GM18508 (cell line): ENCODE results near the gene GHR.

Experiments used
- ATAC-seq: cut with Tn5 transposase; IDR thresholded peaks from one replicate; pipeline ENCODE4 v1.9.1; 2021; ENCODE audit warnings: moderate number of reproducible peaks; ENCODE audit not compliant: insufficient read depth, unreplicated experiment

The GHR gene

DNA sequence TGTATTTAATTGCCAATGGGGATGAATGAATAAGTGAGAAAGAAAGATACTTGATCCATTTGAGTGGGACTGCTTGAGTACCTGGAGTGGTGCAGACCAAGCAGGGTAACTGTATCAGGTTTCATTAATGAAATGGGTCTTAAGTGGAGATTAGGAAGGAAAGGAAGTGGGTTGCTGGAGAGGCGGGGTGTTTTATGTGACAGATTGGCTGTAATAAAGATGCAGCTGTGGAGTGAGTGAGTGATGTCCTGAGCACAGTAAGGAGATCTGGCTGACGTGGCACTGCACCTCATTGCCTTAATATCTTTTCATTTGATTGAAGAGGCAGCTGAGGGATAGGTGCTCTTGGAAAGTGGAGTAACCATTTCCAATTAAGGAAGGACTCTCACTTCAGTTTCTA is 172.4 kb downstream of the GHR start:
- ATAC-seq, result no peak

GRCh38 chr5:42596817-42597216 is 173.6 kb downstream of the GHR start:
- ATAC-seq, result no peak

DNA sequence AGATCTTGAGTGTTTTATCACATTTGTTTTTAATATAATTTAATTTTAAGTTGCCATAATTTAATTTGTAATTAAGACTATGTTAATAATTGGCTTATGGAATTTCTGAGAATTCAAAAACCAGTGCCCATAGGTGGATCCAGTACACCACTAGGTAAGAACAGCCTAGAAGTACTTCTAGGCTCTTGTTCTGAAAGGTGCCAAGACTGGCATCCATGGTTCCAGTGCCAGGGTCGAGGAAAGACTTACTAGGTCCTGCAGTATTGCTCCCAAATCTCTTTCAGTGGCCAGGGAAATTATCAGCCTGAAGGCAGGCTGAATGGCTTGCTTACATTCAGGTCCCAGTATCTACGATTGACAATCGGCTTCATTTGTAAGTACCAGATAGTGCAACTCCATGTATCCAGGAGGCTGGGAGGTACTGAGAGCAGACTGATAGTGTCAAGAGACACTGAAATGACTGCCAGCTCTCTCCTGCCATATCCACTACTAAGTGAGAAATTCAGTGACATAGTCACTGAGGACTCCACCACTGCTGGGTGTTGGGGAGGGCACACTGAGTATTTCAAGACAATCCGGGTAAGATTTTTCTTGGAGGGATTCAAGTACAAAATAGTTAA is 174.2 kb downstream of the GHR start:
- no peak for ATAC-seq

DNA sequence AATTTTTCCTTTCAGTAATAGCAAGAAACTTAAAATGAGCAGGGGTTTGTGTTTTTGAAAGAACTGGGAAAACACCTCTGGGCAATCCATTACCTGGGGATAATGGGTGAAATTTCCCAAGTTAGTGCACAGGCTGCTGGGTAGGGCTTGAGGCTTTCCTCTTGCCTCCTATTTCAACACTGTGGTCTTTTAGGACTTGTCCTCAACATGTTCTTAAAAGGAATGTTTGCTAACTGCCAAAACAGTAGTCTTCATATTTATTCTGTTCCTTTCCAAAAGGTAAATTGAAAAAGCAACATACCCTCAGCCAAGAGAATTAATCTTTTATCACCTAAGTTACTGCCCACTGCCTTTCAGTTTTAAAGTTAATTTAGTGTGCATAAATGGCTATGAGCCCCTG is 175.1 kb downstream of the GHR start:
- ATAC-seq, result no peak

DNA sequence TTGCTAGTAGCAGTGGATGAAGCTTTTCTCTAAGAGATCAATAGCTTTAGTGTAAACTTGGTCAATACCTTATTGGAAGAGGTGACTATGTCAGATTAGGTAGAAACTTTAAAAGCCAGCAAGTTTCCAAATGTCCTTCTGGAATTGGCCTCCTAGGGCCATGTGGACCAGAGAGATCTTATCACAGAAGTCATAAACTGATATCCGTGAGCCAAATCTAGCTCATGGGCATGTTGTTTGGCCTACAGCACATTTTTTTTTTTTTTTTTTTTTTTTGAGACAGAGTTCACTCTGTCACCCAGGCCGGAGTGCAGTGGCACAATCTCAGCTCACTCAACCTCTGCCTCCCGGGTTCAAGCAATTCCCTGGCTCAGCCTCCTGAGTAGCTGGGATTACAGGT is 175.9 kb downstream of the GHR start:
- no peak for ATAC-seq

GRCh38 chr5:42600441-42600840 is 177.2 kb downstream of the GHR start:
- no peak for ATAC-seq

- ATAC-seq, result no peak
Measured at GRCh38 chr5:42604171-42604711, 181.0 kb downstream of the GHR start.

DNA sequence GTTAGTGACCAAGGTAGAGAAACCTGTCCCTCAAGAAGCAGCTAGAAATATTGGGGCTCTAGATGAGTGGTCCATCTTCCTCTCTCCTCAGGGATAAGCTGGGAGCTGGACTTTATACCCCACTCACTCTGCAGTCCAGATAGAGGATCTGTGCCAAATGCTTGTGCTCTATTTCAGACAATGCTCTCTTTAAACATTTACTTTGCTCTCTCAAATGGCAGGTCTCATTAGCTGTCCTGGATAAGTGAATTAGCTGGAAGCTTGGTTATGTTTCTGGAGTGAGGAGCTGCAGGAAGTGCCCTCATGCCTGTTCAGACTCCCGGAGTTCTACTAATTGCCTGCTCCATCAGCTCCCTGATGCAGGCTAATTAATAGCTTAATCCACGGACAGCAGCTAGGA is 182.3 kb downstream of the GHR start:
- ATAC-seq, result no peak

GRCh38 chr5:42606464-42606869 is 183.2 kb downstream of the GHR start:
- ATAC-seq, result no peak

- no peak for ATAC-seq
Measured at GRCh38 chr5:42611437-42611836, 188.2 kb downstream of the GHR start.

- ATAC-seq, result no peak
Measured at GRCh38 chr5:42612750-42613366, 189.6 kb downstream of the GHR start.

- ATAC-seq, result no peak
Measured at GRCh38 chr5:42614509-42614908, 191.3 kb downstream of the GHR start.

- no peak for ATAC-seq
Measured at GRCh38 chr5:42620579-42621216, 197.5 kb downstream of the GHR start.

- ATAC-seq, result no peak
Measured at GRCh38 chr5:42621242-42621641, 198.0 kb downstream of the GHR start.

GRCh38 chr5:42621662-42622061 is 198.4 kb downstream of the GHR start:
- no peak for ATAC-seq

- no peak for ATAC-seq
Measured at GRCh38 chr5:42624912-42625311, 201.7 kb downstream of the GHR start.

- no peak for ATAC-seq
Measured at GRCh38 chr5:42626462-42626861, 203.2 kb downstream of the GHR start.

DNA sequence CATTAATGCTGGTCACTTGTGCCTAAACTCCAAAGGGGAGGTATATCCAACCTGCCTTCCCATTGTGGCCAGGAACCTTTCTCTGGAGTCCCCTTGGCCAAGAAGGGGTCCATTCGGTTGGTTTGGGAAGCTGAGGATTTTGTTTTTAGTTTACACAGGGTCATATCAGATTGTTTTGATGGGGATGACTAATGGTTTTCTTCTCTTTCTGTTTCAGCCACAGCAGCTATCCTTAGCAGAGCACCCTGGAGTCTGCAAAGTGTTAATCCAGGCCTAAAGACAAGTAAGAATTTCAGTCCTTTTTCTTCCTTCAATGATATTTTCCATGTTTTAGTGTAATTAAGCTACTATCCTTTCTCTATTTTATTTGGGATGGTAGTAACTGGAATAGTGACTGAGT is 205.6 kb downstream of the GHR start:
- no peak for ATAC-seq

DNA sequence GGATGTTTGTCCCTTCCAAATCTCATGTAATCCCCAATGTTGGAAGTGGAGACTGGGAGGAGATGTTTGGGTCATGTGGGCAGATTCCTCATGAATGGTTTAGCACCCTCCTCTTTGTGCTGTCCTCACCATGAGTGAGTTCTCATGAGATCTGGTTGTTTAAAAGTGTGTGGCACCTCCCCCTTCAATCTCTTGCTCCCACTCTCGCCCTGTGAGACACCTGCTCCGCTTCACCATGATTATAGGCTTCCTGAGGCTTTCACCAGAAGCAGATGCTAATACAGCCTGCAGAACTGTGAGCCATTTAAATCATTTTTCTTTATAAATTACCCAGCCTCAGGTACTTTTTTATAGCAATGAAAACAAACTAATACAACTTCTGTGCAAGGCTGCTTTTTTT is 206.0 kb downstream of the GHR start:
- no peak for ATAC-seq

GRCh38 chr5:42631241-42631640 is 208.0 kb downstream of the GHR start:
- ATAC-seq, result no peak

DNA sequence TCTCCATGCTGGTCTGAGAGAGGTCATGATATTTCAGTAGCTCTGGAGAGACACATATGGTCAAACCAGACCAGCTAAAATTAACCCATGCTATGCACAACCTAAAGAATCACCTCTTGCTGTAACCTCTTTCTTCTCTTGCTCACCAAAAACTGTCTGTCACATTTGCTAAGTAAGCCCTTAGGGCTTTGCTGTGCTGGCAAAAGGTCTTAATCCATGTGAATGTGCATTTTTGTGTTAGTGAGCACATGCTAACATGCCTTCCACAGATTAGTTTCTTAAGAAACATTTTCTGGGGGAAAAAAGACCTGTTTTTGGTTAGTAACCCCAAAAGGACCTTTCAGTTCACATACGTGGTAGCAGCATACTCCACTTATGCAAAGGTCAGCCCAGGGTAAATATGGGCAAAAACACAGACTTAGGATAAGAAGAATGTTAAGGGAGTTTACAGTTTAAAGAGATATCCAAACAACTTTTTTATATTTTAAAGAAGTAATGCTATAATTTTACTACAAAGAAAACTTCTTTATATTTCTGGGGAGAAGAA is 209.2 kb downstream of the GHR start:
- ATAC-seq, result no peak
